Thymus (tissue), 14 donors: ENCODE measurements around the gene TRIOBP. TPM values are rescaled to one million over a fixed set of nuclear protein-coding genes. Genes with fewer than 3 reads are reported as not detected.
A peak's percentile ranks its signal among the peaks of the same experiment; 100 is the strongest.

Experiments used
- DNase-seq, 9 donors: peaks; one replicate each; pipeline ENCODE4 v3.0.0-alpha.2; 2013; ENCODE audit warnings: low spot score in 9 of 9, low read depth in 6 of 9, missing footprints in 1 of 9
- H3K27ac ChIP-seq, 2 donors: one replicate each; pipeline ENCODE4 v1.5.1; 2013; ENCODE audit warnings: control low read depth in 1 of 2, low read depth in 1 of 2, low read length in 1 of 2, mild to moderate bottlenecking in 1 of 2, moderate library complexity in 1 of 2
- H3K27me3 ChIP-seq, 2 donors: one replicate each; pipeline ENCODE4 v1.5.1; 2013; ENCODE audit warnings: low read length in 1 of 2; ENCODE audit not compliant: control insufficient read depth in 2 of 2, insufficient read depth in 1 of 2
- H3K36me3 ChIP-seq, 2 donors: one replicate each; pipeline ENCODE4 v1.5.1; 2013; ENCODE audit warnings: low read length in 1 of 2, mild to moderate bottlenecking in 1 of 2, moderate library complexity in 1 of 2; ENCODE audit not compliant: control insufficient read depth in 2 of 2, insufficient read depth in 2 of 2
- H3K4me1 ChIP-seq, 2 donors: one replicate each; pipeline ENCODE4 v1.5.1; 2013; ENCODE audit warnings: low read length in 2 of 2; ENCODE audit not compliant: control insufficient read depth in 2 of 2, insufficient read depth in 2 of 2
- H3K4me3 ChIP-seq, 2 donors: one replicate each; pipeline ENCODE4 v1.5.1; 2013; ENCODE audit warnings: low read length in 2 of 2, control low read depth in 1 of 2, mild to moderate bottlenecking in 1 of 2
- H3K9me3 ChIP-seq, 2 donors: one replicate each; pipeline ENCODE4 v1.5.1; 2013; ENCODE audit warnings: low read length in 1 of 2, mild to moderate bottlenecking in 1 of 2; ENCODE audit not compliant: control insufficient read depth in 2 of 2, insufficient read depth in 1 of 2
- WGBS: extraction: QIAGEN DNeasy Blood & Tissue Kit; methylation state at CpG from one replicate; pipeline ENCODE4 v1.1.7; 2013; 5-methylcytosine and 5-hydroxymethylcytosine counted together
- long read RNA-seq, 10 donors: transcript quantifications; one replicate each; lab custom pipeline, GENCODE V29; 2026
- polyA plus RNA-seq: library from polyadenylated mRNA; stranded (reverse); fragments of 200-250 nt; gene quantifications from one replicate; pipeline ENCODE4 v1.2.3, GENCODE V29; 2013
- total RNA-seq: library from RNA; stranded (reverse); fragments of 120-200 nt; gene quantifications from one replicate; pipeline ENCODE4 v1.2.4, GENCODE V29; 2013
- donor health status: healthy.

Gene TRIOBP, protein sequence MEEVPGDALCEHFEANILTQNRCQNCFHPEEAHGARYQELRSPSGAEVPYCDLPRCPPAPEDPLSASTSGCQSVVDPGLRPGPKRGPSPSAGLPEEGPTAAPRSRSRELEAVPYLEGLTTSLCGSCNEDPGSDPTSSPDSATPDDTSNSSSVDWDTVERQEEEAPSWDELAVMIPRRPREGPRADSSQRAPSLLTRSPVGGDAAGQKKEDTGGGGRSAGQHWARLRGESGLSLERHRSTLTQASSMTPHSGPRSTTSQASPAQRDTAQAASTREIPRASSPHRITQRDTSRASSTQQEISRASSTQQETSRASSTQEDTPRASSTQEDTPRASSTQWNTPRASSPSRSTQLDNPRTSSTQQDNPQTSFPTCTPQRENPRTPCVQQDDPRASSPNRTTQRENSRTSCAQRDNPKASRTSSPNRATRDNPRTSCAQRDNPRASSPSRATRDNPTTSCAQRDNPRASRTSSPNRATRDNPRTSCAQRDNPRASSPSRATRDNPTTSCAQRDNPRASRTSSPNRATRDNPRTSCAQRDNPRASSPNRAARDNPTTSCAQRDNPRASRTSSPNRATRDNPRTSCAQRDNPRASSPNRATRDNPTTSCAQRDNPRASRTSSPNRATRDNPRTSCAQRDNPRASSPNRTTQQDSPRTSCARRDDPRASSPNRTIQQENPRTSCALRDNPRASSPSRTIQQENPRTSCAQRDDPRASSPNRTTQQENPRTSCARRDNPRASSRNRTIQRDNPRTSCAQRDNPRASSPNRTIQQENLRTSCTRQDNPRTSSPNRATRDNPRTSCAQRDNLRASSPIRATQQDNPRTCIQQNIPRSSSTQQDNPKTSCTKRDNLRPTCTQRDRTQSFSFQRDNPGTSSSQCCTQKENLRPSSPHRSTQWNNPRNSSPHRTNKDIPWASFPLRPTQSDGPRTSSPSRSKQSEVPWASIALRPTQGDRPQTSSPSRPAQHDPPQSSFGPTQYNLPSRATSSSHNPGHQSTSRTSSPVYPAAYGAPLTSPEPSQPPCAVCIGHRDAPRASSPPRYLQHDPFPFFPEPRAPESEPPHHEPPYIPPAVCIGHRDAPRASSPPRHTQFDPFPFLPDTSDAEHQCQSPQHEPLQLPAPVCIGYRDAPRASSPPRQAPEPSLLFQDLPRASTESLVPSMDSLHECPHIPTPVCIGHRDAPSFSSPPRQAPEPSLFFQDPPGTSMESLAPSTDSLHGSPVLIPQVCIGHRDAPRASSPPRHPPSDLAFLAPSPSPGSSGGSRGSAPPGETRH (N-terminal part only)
- total RNA-seq (19.5 TPM), polyA plus RNA-seq (29.8 TPM)
- long read RNA-seq, donor 1, result 0 reads
- long read RNA-seq, donor 2, transcript TRIOBP-203 (14 exons, 2,324 nt), result major isoform, 23 of 31 reads
- long read RNA-seq, donor 2, partial matches to known transcripts, result 7 of 31 reads
- long read RNA-seq, donor 2, other reads (novel, unspliced or antisense), result 0 of 31 reads
- long read RNA-seq, donor 3, transcript TRIOBP-203 (14 exons, 2,324 nt), result major isoform, 6 of 7 reads
- long read RNA-seq, donor 3, partial matches to known transcripts, result 0 of 7 reads
- long read RNA-seq, donor 3, other reads (novel, unspliced or antisense), result 0 of 7 reads
- long read RNA-seq, donor 4, partial matches to known transcripts, result 24 of 26 reads
- long read RNA-seq, donor 4, other reads (novel, unspliced or antisense), result 0 of 26 reads
- long read RNA-seq, donor 5, transcript TRIOBP-203 (14 exons, 2,324 nt), result major isoform, 12 of 31 reads
- long read RNA-seq, donor 5, partial matches to known transcripts, result 18 of 31 reads
- long read RNA-seq, donor 5, other reads (novel, unspliced or antisense), result 0 of 31 reads
- long read RNA-seq, donor 6, transcript TRIOBP-203 (14 exons, 2,324 nt), result major isoform, 7 of 7 reads
- long read RNA-seq, donor 6, partial matches to known transcripts, result 0 of 7 reads
- long read RNA-seq, donor 6, other reads (novel, unspliced or antisense), result 0 of 7 reads
- long read RNA-seq, donor 7, partial matches to known transcripts, result 8 of 10 reads
- long read RNA-seq, donor 7, other reads (novel, unspliced or antisense), result 0 of 10 reads
- long read RNA-seq, donor 8, partial matches to known transcripts, result 0 of 2 reads
- long read RNA-seq, donor 8, other reads (novel, unspliced or antisense), result 0 of 2 reads
- long read RNA-seq, donor 9, transcript TRIOBP-203 (14 exons, 2,324 nt), result major isoform, 8 of 29 reads
- long read RNA-seq, donor 9, partial matches to known transcripts, result 20 of 29 reads
- long read RNA-seq, donor 9, other reads (novel, unspliced or antisense), result 0 of 29 reads
- long read RNA-seq, donor 10, transcript TRIOBP-203 (14 exons, 2,324 nt), result major isoform, 6 of 13 reads
- long read RNA-seq, donor 10, partial matches to known transcripts, result 6 of 13 reads
- long read RNA-seq, donor 10, other reads (novel, unspliced or antisense), result 0 of 13 reads

DNA sequence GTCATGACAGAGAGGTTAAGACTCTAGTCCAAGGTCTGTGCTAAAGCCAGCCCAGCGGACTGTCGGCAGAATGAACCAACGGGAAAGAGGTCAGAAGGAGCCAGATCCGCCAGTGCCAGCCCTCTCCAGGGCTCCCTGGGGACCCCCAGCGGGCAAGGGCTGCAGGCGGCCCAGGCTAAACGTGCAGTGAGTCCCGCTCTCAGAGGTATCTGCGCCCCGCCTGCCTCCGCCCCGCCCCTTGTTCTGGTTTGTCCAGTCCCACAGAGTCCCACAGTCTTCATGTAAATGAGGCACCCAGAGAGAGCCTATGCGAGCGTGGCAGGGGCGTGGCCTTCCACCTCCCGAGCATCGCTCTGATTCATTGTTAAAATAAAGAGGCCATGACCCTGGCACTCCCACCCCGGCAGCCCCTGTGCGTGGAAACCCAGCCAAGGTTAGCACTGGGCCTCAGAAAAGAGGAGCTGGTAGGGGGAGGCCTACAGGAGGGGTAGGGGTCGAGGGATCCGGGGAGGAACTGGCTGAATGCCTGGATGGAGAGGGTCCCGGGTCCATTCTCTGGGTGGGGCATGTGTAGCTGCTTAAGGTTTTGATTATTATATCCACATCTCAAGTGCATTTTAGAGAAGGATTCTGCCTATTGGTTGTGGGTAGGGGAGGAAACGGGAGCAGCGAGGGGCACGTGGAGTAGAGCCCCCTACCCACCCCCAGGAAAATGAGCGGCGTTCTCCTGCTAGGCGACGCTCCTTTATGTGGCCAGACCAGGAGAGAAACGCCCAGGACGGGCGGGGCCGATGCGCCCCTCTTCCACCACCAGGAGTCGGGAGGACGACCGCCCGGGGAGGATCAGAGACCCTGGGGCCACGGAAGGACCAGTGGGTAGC, at the start of gene TRIOBP:
TSS of gene TRIOBP (plus strand) at position 392 of the 881 bp plus-strand sequence. CDS start 4,318 bp downstream, outside the sequence.
- no peaks in the 10 kb centered on the region for H3K27me3 ChIP-seq
- 18% methylated on average over 39 of the region's 39 CpGs for WGBS
- no peak within 1 kb of the TSS for H3K27ac ChIP-seq
- H3K4me3 ChIP-seq, result peak within 1 kb of the TSS in 1 of 2 donors; percentile 22
- DNase-seq, result peak; percentile 80 to 97 (median 90)
- H3K9me3 ChIP-seq, result no peaks in the 10 kb centered on the region
- peaks cover 3 to 15% of the 10 kb centered on the region in 2 donors for H3K4me1 ChIP-seq
- peaks cover 24 to 29% of the 10 kb centered on the region in 2 donors for H3K36me3 ChIP-seq

DNA sequence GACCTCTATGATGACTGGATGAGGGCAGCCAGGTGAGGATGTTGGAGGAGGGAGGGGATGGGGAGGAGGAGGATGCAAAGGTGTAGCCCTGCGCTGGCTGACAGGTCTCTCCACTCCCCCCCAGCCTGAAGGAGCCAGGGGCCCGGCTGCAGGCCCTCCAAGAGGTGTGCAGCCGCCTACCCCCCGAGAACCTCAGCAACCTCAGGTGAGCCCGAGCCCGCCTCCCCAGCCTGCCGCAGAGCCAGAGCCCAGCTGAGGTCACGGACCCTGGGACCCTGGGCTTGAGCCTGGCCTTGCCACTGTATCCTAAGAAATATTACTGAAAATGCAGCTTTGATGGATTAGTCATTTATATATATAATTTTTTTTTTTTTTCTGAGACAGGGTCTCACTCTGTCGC, 49.5 kb upstream of the TRIOBP start:
- over 99% methylated on average over 9 of the region's 9 CpGs for WGBS
- Histone ChIP-seq H3K4me3 (no peak overlapping the region), H3K36me3 (peaks cover 72 to 75% of the 10 kb centered on the region in 2 donors), H3K27ac (no peak overlapping the region), H3K4me1 (peaks cover 10 to 14% of the 10 kb centered on the region in 2 donors), H3K27me3 (no peaks in the 10 kb centered on the region), H3K9me3 (peaks cover 0 to 3% of the 10 kb centered on the region in 2 donors)
- no peak for DNase-seq

DNA sequence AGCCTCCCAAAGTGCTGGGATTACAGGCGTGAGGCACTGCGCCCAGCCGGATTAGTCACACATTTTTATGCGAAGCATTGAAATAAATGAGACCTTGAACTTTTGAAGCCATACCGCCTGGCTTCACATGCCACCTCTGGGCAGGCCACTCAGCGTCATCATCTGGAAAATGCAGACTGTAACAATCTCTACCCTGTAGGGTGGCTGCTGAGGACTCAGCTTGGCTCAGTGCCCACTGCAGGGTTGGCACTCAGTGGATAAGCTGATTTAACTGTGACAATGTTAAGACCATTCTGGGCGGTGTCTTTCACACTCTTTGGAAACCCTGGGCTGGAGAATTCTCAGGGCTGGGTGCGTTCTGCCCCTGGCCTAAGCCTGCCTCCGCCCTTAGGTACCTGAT, 48.9 kb upstream of the TRIOBP start:
- WGBS, result 97% methylated on average over 9 of the region's 9 CpGs

DNA sequence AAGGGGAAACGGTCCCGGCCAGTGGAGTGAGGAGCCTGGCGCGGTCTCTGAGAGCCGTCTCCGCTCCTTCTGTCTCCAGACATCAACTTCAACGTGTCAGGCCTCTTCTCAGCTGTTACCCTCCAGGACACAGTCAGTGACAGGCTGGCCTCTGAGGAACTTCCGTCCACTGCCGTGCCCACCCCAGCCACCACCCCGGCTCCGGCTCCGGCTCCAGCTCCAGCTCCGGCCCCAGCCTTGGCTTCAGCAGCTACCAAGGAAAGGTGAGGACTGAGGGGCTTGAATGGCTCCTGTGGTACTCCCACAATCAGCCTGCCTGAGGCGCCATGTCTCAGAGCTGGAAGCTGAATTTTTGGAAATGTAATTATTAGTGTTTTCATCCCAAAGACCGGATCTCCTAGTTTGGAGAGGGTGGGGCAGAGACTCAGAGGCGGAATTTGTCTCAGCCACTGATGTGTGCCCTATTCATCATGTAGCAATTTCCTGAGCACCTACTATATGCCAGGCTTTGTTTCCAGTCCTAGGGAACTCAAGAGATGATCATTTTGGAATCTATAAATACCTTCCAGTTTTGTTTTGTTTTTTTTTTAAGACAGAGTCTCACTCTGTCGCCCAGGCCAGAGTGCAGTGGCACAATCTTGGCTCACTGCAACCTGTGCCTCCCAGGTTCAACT, 46.2 kb upstream of the TRIOBP start:
- Histone ChIP-seq H3K36me3 (peaks cover 56 to 67% of the 10 kb centered on the region in 2 donors), H3K27ac (no peak overlapping the region), H3K4me1 (no peaks in the 10 kb centered on the region), H3K27me3 (no peaks in the 10 kb centered on the region), H3K4me3 (no peak overlapping the region), H3K9me3 (no peaks in the 10 kb centered on the region)
- DNase-seq, result no peak
- 98% methylated on average over 17 of the region's 17 CpGs for WGBS

More for the DNA sequence above, 48.9 kb upstream of the TRIOBP start:
- no peaks in the 10 kb centered on the region for H3K27me3 ChIP-seq
- peaks cover 0 to 3% of the 10 kb centered on the region in 2 donors for H3K9me3 ChIP-seq
- H3K36me3 ChIP-seq, result peaks cover 73 to 75% of the 10 kb centered on the region in 2 donors
- H3K4me1 ChIP-seq, result peaks cover 6 to 8% of the 10 kb centered on the region in 2 donors
- H3K4me3 ChIP-seq, result no peak overlapping the region
- H3K27ac ChIP-seq, result no peak overlapping the region
- DNase-seq, result no peak

DNA sequence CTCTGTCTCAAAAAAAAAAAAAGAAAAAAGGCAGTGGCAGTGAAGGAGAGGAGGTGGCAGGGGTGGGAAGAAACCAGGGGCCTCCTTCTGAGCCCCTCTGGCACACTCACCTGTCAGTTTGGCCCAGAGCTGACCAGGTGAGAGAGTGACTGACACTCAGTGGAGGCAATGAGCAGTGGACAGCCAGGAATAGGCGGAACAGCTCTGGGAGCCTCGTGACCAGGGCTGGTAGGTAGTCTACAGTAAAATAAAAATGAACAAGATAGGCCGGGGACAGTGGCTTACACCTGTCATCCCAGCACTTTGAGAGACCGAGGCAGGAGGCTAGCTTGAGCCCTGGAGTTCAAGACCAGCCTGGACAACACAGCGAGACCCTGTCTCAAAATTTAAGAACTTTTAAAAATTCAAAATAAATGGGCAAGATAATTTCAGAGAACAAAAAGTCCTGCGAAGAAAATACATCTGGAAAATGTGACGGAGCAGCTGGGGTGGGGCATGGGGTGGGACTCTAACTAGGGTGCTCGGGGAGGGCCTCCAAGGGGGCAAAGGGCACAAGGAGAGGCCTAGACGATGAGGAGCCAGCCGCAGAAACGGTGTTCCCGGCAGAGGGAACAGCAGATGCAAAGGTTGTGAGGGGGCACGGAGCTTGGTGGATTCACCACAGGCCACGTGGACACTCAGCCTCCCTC, 42.1 kb upstream of the TRIOBP start:
- Histone ChIP-seq H3K9me3 (no peaks in the 10 kb centered on the region), H3K4me3 (no peak overlapping the region), H3K27ac (no peak overlapping the region), H3K4me1 (peaks cover 15 to 17% of the 10 kb centered on the region in 2 donors), H3K36me3 (peaks cover 29 to 37% of the 10 kb centered on the region in 2 donors), H3K27me3 (no peaks in the 10 kb centered on the region)
- DNase-seq, result no peak
- WGBS, result 95% methylated on average over 14 of the region's 14 CpGs

DNA sequence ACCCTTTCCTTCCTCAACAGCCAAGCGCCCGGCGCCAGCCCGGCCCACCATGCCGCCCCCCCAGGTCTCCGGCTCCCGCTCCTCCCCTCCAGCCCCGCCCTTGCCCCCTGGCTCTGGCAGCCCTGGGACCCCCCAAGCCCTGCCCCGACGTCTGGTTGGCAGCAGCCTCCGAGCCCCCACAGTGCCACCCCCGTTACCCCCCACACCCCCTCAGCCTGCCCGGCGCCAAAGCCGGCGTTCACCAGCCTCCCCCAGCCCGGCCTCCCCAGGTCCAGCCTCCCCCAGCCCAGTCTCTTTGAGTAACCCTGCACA, 41.6 kb upstream of the TRIOBP start:
- 96% methylated on average over 17 of the region's 17 CpGs for WGBS
- DNase-seq, result no peak
- H3K27ac ChIP-seq, result no peak overlapping the region
- H3K4me3 ChIP-seq, result no peak overlapping the region
- H3K9me3 ChIP-seq, result no peaks in the 10 kb centered on the region
- peaks cover 24 to 32% of the 10 kb centered on the region in 2 donors for H3K36me3 ChIP-seq
- peaks cover 20 to 22% of the 10 kb centered on the region in 2 donors for H3K4me1 ChIP-seq
- H3K27me3 ChIP-seq, result no peaks in the 10 kb centered on the region
